ENCODE results near the gene COL26A1.

Gene COL26A1

DNA sequence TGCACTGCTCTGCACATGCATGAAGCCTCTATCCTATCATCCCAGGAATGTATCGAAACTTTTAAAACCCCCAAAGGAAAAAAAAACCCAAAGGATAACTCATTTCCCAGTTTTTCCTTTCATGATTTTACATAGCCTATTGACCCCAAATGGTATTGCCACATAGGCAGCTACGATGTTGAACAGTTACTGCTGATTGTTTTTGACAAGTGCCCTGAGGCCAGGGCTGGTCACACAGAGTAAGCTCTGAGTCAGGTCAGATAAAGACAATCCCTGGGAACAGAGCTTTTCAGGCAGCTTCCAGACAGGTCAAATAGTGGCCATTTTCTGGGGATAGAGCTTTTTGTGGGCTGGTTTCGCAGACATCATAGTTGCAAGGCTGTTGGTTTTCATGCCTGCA, 214.3 kb downstream of the COL26A1 start:
- DNase-seq (ENCODE audit: low read depth): no peak

DNA sequence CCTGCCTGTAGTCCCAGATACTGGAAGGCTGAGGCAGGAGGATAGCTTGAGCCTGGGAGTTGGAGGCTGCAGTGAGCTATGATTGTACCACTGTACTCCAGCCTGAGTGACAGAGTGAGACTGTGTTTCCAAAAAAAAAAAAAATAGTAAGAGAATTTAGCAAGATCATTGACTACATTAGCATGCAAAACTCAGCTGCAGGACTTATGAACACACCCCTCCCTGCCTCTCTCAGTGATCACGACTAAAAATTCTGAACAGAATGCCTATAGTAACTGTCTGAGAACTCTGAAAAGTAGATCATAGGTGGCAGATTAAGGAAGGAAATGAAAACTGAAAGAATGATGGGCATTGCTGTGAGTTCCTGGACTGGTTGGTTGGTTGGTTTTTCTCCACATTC, 215.9 kb downstream of the COL26A1 start:
- DNase-seq (ENCODE audit: low read depth): no peak

DNA sequence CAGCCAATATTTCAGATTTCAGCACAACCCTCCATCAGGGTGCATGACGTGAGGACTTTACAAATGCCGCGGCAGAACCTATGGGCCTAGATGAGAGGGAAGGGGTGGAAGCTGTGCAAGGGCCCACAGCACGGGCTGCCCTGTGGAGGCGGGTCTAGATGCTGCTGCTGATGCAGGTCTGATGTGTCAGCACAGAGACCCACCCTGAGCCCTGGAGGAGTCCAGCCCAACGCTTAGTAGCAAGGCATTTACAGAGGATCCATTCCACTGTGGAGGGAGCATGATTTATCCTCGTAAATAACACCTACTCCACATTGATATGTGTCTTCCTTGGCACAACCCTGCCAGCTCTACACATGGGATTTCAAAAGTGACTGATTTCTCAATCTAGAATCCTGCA, 217.9 kb downstream of the COL26A1 start:
- DNase-seq (ENCODE audit: low read depth): no peak

DNA sequence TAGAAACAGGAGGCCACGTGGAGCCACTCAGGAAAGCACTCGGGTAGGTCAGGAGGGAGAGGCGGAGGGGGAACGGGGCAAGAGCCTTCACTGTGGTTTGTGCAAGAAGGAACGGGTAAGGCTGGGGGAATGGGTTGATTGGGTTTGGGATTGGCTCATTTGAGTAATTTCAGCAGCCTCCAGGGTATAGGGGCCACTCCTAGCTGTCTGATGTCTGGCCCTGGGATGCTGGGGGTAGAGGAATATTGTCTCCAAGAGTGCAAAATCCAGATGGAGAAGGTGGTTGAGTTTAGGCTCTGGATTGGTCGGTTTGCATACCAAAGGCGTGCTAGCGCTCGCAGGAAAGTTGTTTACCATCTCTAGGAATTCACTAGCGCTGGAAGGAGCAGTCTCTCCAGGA, 219.2 kb downstream of the COL26A1 start:
- DNase-seq (ENCODE audit: low read depth): no peak

DNA sequence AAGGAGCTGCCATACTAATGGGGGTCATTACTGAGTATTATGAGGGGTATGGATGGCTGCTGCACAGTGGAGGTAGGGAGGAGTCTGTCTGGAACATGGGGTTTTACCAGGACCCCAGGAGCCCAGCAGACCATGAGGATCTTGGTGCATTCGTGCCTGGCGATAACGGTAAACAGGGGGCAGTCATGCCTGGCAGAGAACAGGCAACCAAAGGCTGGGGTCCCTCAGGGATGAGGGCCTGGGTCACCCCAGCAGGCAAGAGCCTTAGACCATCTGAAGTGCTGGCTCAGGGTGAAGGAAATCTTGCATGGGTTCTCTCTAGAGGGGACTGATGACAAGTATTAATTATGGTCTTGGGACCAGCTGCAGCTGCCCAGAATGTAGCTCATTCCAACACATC, 220.3 kb downstream of the COL26A1 start:
- DNase-seq (ENCODE audit: low read depth): no peak

DNA sequence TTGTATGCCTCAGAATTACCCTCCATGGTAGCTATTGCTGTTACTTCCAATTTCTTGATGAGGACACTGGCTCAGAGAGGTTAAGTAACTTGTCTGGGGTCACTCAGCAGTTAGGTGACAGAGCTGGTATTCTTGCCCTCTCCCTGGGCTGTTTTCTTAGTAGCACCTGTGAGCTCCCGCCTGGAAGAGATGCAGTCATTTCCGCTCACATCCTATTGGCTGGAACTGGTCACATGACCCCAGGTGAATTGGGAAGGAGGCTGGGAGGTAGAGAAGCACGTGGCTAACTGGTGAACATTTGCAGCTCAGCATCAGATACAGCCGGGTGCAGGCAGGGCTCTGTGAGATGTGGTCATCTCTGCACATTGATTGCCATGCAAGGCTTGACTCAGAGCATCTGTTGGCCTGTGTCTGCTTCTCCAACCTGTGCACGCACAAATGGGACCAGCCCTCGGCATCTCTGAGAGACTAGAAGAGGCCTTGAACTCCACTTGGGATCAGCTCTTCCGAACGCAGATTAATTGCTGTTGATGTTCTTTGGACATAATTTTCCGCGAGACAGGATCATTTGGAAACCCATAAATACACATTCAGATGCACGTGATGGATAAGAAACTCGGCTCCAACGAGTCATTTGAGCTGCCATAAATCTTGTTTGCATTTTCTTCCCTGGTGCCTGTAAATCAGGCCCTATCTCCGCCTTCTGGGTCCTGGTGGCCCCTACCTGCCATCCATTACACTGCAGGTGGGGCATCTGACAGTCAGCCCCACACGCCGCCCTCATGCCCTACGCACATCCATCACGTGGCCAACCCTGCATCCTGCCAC, 223.6 kb downstream of the COL26A1 start:
- no peak for DNase-seq (ENCODE audit: low read depth)

DNA sequence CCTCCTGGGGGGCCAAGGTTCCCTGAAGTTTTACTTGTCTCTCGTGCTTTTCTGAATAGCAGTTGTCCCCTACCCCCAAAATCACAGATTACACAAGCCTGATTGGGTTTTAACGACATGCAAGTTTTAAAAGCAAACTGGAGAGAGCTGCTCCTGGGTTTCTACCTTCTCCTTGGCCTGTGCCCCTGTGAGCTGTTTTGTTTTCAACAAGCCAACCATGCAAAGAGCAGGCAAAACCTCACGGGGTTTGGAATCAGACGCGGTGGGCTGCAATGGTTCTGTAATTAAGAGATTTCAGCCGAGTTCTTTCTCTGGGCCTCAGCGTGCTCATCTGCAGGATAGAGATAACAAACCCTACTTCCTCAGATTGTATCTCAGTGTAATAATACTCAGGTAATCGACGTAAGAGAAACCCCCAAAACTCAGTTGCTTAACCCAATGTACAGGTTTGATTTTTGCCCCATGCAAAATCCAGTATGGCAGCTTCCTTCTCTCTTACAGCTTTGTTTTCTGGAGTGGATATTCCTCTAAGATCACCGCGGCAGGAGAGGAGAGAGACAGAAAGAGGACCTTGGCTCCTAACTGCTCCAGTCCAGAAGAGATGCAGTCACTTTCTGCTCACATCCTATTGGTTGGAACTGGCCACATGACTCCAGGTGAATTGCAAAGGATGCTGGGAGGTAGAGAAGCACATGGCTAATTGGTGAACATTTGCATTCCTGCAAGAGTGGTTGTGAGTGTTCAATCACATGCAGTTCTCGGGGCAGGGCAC, 224.4 kb downstream of the COL26A1 start:
- DNase-seq (ENCODE audit: low read depth): peak; percentile 42

DNA sequence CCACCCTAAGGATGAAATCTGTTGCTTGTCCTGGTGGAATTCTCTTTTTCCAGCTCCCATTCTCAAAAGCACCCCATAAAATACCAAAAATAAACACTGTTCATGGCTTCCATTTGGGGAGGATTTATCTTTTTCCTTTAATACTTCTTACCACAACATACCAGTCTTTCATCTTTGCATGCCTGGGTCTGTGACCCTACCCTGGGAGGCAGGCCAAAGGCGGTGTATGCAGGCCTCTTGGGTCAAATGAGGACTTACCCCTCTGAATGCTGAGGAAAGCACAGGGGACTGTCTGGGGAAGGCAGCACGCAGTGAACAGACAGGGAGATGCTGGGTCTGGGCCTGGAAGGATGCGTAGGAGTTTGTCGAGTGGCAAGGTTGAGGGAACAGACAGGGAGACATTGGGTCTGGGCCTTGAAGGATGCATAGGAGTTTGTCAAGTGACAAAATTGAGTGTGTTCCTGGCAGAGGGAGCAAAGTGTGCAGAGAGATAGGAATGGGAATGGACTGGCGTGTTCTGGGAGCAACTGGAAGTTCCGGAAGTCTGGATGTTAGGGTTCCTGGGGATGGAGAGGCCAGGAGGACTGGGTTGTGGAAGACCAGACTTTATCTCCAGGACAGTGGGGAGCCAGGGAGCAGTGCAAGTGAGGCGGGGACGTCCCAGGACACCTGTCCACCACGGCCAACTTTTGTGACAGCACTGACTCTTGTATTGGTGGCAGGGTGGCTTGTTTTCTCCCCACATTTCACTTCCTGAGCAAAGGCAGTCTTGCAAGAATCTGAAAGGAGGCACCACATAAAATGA, 225.7 kb downstream of the COL26A1 start:
- no peak for DNase-seq (ENCODE audit: low read depth)

DNA sequence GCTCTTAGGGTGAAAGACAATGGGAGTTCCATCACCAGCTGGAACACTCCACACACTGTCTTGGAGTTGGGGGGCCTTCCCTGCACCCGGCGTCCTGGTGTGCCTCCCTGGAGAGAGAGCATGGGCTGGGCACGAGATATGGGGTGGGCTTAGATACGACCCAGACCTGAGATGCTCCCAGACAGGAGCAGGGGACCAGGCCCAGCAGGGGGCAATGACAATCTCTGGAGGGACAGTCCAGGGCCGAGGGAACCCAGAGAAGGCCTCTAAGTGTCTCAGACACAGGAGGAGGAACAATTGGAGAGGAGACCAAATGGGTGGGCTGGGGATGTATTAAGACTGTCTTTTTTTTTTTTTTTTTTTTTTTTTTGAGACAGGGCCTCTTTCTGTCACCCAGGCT, 226.4 kb downstream of the COL26A1 start:
- no peak for DNase-seq (ENCODE audit: low read depth)

DNA sequence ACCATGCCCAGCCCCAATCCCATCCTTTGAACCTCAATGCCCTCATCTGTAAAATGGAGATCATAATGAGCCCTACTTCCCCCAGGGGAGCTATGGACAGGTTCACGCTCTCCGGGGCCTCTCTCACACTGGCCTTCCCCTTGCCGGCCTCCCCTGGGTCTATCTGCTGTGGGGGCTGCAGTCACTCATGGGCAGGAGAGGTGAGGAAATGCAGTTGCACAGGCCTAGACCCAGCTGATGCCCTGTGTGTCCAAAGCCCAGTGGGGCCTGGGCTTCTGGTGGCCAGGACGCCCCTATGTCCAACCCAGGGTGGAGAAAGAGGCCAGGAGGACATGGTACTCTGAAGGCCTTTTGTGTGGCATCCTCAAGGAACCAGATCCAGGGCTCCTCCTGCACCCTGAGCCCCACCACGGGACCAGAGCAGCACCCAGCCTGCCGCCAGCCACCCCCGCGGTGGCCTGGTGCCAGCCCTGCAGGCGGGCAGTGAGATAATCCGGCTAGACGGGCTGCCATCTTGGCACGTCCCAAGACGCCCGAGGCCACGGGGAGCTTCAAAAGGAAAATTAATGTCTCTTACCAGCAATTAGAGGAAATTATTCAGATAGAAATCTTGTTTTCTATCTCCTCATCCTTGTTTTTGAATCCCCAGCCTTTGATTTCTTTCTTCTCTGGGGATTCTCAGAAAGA, 227.4 kb downstream of the COL26A1 start:
- DNase-seq (ENCODE audit: low read depth): no peak

DNA sequence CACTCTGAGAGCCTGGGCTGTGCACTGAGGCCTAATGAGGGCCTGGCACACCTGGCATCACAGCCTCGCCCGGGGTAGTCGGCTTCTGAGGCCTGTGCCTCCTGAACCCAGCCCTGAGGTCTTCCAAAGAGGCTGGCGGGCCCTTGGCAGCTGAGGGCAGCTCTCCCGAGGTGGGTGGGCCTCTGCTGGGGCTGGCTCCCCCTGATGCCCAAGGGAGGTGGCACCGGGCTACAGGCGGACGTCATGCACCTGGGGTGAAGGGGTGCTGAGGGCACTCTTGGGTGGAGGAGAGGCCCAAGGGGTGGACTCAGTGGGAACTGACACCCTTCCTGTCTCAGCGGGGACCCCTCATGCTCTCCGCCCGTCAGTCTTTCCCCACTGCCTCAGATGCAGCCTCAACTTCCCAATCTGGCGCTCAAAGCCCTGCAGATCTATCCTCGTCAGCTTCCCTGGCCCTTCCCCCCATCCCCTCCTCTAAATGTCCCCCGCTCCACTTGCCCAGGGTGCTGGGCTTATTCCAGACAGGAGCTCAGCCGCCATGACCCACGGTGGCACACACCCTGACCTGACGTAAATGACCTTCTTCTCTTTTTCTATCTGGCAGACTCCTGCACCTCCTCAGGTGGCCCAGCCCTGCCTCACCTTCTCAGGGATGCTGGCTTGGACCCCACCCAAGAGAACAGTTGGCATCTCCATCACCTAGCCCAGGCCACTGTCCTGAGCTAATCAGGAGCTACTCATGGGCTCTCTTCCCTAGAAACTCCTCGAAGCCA, 228.2 kb downstream of the COL26A1 start:
- DNase-seq (ENCODE audit: low read depth): no peak

DNA sequence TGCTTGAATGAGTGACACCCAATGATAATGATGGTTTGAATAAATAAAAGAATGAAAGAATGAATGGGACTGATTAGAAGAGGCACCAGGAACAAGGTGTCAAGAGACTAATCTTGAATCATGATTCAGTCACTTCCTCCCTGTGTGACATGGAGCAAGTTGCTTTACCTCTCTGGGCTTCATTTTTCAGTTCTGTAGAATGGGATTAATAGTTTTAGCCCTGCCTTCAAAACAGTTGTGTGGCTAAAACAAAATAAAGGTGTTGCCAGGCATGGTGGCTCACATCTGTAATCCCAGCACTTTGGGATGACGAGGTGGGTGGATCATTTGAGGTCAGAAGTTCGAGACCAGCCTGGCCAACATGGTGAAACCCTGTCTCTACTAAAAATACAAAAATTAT, 228.8 kb downstream of the COL26A1 start:
- DNase-seq (ENCODE audit: low read depth): no peak

DNA sequence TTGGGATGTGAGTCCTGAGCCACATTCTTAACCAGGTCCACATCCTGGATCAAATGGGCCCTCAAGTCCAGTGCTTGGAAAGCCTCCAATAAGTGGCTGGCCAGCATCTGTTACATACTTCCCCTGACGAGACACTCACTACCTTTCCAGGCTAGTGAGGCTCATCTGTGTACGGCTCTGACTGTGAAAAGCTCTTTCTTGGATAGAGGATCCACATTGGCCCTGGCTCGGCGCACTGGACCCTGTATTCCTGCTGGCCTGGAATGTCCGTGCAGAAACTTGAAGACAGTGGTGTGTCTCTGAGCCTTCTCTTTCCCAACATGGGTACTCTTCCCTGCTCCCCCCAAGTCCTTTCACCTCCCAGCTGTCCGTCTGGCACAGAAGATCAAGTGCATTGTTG, 230.9 kb downstream of the COL26A1 start:
- DNase-seq (ENCODE audit: low read depth): no peak

DNA sequence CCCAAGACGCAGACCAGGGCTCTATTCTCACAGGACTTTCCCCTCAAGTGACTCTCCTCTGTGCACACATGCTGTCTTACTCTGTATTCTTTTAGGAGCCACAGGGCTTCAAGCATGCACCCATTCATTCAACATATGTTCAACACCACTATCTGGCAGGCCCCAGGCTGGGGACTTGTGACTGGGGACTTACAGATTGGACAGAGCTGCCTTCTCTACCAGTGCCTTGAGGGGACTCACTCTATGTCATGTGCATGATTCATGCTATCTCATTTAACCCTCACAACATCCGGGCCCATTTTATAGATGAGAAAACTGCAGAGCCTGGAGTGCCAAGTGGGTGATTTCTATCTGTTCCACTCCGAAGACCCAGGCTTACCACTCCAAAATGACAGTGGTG, 232.1 kb downstream of the COL26A1 start:
- DNase-seq (ENCODE audit: low read depth): no peak

DNA sequence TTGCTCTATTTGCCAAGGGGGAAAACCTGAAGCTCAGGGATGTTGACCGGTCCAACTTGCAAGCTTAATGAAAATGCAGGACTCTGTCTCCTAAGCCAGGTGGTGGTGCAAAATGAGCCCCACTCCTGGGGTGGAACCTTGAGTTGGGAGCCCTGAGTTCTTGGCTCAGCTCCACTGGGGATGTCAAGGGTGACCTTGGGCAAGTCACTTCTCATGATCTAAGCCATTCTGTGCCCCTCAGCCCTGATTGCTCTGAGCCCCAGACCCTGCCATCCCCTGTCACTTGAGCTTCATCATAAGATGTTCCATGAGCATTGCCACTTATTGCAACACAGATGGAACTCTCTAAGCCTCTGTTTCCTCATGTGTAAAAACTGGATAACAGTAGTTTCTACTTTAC, 232.6 kb downstream of the COL26A1 start:
- no peak for DNase-seq (ENCODE audit: low read depth)

DNA sequence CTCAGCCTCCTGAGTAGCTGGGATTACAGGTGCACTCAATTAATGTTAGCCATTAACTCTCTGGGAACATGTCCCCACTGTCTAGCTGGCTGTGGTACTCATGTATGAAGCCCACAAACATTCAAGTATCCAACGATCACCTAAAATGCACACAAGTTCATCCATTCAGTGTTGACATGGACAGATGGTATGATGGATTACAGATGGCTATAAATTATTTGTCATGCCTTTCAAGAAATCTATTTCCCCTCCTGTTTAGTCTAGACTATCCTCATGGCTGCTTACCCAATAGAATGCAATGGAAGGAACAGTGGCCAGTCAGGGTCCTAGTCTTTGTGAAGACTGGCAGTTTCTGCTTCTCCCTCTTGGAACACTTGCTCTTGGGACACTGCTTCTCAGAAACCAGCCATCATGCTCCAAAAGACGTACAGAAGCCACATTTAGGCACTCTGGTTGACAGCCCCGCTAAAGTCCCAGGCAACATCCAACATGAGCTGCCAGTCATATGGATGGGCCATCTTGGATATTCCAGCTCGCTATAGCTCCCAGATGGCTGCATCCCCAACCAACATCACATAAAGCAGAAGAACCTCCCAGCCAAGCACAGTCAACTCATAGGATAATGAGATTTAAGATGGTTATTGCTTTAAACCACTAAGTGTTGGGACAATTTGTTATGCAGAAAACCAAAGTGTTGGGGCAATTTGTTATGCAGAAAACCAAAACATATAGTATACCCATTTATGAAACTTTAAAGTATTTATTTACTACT, 233.3 kb downstream of the COL26A1 start:
- no peak for DNase-seq (ENCODE audit: low read depth)

DNA sequence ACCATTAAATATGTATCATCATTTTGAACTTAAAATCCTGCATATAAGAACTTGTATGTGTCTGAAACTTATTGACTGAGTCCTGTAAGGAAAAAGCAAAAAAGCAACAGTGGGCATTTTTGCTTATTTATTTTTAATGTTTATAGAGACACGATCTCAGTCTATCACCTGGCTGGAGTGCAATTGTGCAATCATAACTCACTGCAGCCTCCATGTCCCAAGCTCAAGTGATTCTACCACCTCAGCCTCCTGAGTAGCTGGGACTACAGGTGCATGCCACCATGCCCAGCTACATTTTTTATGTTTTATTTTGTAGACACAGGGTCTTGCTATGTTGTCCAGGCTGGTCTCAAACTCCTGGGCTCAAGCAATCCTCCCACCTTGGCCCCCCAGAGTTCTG, 234.2 kb downstream of the COL26A1 start:
- DNase-seq (ENCODE audit: low read depth): no peak

DNA sequence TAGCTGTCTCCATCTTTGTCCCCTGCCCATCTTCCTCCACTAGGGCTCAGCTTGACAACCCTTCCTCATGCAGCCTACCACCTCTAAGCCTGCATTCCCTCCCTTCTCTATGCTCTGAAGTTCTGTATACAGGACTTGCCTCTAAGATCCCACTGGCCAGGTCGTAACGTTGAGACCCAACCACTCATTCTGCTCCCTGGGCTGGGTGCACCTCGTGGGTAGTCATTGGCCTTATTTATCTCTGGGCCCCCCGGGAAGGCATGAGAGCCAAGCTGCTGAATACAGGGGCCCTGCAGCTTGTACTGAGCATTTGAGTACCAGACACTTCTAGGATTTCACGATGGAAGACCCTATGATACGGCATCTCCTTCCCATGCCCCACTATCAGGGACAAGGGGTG, 235.3 kb downstream of the COL26A1 start:
- DNase-seq (ENCODE audit: low read depth): no peak

DNA sequence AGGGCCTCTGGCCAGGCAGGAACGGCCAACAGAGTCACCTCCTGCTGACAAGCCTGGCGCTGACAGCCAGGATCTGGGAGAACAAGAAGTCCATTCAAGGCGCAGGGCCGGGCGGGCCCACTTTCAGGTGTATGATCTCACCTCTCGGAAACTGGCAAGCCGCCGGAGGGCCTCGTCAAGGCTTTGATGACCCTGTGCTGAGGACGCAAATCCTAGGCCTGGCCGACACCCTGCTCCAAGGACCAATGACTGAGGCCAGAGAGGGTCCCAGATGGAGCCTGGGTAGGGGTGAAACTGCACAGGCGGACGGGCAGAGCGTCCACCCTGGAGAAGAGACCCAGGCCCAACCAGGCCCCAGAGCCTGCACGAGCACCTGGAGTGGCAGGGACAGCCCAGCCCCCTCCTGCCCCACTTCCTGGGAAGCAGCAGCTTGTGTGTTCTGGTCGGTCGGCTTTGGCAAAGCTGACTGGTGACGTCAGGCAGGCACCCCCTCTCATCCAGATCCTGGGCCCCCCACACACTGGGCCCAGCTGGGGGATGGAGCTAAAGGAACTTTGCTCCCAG, 235.8 kb downstream of the COL26A1 start:
- no peak for DNase-seq (ENCODE audit: low read depth)

Data from CMK (cell line).